ENCODE data around the gene ESAM.

- TF ChIP-seq, protein P1, sequence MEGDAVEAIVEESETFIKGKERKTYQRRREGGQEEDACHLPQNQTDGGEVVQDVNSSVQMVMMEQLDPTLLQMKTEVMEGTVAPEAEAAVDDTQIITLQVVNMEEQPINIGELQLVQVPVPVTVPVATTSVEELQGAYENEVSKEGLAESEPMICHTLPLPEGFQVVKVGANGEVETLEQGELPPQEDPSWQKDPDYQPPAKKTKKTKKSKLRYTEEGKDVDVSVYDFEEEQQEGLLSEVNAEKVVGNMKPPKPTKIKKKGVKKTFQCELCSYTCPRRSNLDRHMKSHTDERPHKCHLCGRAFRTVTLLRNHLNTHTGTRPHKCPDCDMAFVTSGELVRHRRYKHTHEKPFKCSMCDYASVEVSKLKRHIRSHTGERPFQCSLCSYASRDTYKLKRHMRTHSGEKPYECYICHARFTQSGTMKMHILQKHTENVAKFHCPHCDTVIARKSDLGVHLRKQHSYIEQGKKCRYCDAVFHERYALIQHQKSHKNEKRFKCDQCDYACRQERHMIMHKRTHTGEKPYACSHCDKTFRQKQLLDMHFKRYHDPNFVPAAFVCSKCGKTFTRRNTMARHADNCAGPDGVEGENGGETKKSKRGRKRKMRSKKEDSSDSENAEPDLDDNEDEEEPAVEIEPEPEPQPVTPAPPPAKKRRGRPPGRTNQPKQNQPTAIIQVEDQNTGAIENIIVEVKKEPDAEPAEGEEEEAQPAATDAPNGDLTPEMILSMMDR (IDR thresholded peaks at IDR 0.05): no peak
- no peak for TF ChIP-seq POLR2A (IDR thresholded peaks at IDR 0.05)
Measured at GRCh38 chr11:124732230-124732629, 29.9 kb downstream of the ESAM start.

All from tibial nerve (tissue), 3 donors.